Measurements from ENCODE around the gene FAM193A. TPM values are rescaled to one million over a fixed set of nuclear protein-coding genes. Genes with fewer than 3 reads are reported as not detected.

Gene FAM193A
- total and polyA plus RNA-seq, 2 experiments from 2014 or later: 12.0 to 22.9 TPM

DNA sequence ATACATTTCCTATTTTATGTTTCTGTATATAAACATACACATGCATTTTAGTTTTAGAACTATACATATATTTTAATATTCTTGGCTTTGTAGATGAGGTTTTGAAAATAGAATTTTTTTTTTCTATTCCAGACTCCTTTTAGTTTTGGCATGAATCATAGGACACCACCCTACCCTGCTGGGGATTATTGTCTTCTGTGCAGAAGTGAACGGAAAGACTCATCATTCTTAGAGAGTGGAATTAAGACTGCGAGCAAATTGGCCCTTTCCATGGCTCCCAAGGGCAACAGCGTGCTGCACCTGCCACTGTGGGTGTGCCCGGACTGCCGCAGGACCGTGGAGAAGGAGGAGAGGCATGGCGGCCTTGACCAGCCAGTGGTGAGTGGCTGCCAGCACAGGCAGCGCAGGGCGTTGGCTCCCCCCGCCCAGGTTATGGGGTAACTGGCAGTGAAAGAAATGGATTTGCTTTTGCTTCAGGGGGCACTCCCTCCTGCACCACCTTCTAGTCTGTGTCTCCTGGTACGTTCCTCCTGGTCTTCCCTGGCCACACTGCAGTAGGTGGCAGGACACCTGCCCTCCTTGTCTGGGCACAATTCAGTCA, 59.6 kb downstream of the FAM193A start:
- DNase-seq (ENCODE audit: low spot score): no peak
- peak overlapping the region; percentile 94 for H3K27ac Mint-ChIP-seq
- Histone ChIP-seq H3K4me1 (ENCODE audit: insufficient read depth) (peaks cover 78% of the 10 kb centered on the region), H3K4me2 (peak overlapping the region; percentile 36; the same call in 1 of the 2 replicates), H3K9me2 (ENCODE audit: insufficient read depth) (no peaks in the 10 kb centered on the region), H3K36me3 (ENCODE audit: insufficient read depth) (no peaks in the 10 kb centered on the region), H3K27me3 (ENCODE audit: insufficient read depth) (no peaks in the 10 kb centered on the region), H3K79me2 (replicated peaks; ENCODE audit: insufficient read depth) (peaks cover 88% of the 10 kb centered on the region), H2AFZ (no peak overlapping the region), H3K4me3 (no peak overlapping the region), H4K20me1 (replicated peaks; ENCODE audit: insufficient read depth) (peaks cover 36% of the 10 kb centered on the region), H3K27ac (ENCODE audit: low read depth) (peak overlapping the region; percentile 92), H3F3A (replicated peaks; ENCODE audit: low read depth) (peaks cover 21% of the 10 kb centered on the region)
- no peak overlapping the region; the same call in 2 of the 3 replicates for H3K4me3 Mint-ChIP-seq
- H3K9me3 Mint-ChIP-seq: no peaks in the 10 kb centered on the region
- H3K27me3 Mint-ChIP-seq (ENCODE audit: insufficient read depth, low read depth, poor library complexity): peaks cover 7% of the 10 kb centered on the region
- peaks cover 22% of the 10 kb centered on the region for H3K36me3 Mint-ChIP-seq (ENCODE audit: low read depth)
- ATAC-seq: no peak
- peaks cover 79% of the 10 kb centered on the region for H3K4me1 Mint-ChIP-seq
- TF ChIP-seq STAT1 (IDR thresholded peaks at IDR 0.05; ENCODE audit: unreplicated experiment) (no peak), JUNB (IDR thresholded peaks at IDR 0.05; ENCODE audit: unreplicated experiment) (no peak), NANOG (IDR thresholded peaks at IDR 0.05; ENCODE audit: borderline replicate concordance) (no peak), ZNF462 (CRISPR knock-in tag; IDR thresholded peaks at IDR 0.05) (no peak), ZNF331 (CRISPR knock-in tag; IDR thresholded peaks at IDR 0.05; ENCODE audit: low read depth) (no peak), POLR2AphosphoS5 (IDR thresholded peaks at IDR 0.05; ENCODE audit: low read depth) (no peak)
- TF ChIP-seq, protein P1, sequence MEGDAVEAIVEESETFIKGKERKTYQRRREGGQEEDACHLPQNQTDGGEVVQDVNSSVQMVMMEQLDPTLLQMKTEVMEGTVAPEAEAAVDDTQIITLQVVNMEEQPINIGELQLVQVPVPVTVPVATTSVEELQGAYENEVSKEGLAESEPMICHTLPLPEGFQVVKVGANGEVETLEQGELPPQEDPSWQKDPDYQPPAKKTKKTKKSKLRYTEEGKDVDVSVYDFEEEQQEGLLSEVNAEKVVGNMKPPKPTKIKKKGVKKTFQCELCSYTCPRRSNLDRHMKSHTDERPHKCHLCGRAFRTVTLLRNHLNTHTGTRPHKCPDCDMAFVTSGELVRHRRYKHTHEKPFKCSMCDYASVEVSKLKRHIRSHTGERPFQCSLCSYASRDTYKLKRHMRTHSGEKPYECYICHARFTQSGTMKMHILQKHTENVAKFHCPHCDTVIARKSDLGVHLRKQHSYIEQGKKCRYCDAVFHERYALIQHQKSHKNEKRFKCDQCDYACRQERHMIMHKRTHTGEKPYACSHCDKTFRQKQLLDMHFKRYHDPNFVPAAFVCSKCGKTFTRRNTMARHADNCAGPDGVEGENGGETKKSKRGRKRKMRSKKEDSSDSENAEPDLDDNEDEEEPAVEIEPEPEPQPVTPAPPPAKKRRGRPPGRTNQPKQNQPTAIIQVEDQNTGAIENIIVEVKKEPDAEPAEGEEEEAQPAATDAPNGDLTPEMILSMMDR (conservative IDR thresholded peaks at IDR 0.05; ENCODE audit: low read depth in 2 of 2): no peak
